ENCODE data around the gene NINJ2. TPM values are rescaled to one million over a fixed set of nuclear protein-coding genes. Genes with fewer than 3 reads are reported as not detected.

Gene NINJ2
- total RNA-seq, 1 donor from 2014 or later = not detected

GRCh38 chr12:550473-551260 is 112.6 kb downstream of the NINJ2 start:
- no peak for DNase-seq (ENCODE audit: extremely low spot score, unreplicated experiment)
- H3K27me3 Mint-ChIP-seq = peaks cover 3% of the 10 kb centered on the region
- H3K4me3 Mint-ChIP-seq = no peak overlapping the region
- TF ChIP-seq, protein P1, sequence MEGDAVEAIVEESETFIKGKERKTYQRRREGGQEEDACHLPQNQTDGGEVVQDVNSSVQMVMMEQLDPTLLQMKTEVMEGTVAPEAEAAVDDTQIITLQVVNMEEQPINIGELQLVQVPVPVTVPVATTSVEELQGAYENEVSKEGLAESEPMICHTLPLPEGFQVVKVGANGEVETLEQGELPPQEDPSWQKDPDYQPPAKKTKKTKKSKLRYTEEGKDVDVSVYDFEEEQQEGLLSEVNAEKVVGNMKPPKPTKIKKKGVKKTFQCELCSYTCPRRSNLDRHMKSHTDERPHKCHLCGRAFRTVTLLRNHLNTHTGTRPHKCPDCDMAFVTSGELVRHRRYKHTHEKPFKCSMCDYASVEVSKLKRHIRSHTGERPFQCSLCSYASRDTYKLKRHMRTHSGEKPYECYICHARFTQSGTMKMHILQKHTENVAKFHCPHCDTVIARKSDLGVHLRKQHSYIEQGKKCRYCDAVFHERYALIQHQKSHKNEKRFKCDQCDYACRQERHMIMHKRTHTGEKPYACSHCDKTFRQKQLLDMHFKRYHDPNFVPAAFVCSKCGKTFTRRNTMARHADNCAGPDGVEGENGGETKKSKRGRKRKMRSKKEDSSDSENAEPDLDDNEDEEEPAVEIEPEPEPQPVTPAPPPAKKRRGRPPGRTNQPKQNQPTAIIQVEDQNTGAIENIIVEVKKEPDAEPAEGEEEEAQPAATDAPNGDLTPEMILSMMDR (conservative IDR thresholded peaks at IDR 0.05) = no peak
- no peaks in the 10 kb centered on the region for H3K9me3 Mint-ChIP-seq
- H3K36me3 Mint-ChIP-seq = peaks cover 26% of the 10 kb centered on the region
- H3K27ac Mint-ChIP-seq = peak overlapping the region; percentile 7
- H3K4me1 Mint-ChIP-seq (ENCODE audit: unreplicated experiment) = peaks cover 5% of the 10 kb centered on the region

DNA sequence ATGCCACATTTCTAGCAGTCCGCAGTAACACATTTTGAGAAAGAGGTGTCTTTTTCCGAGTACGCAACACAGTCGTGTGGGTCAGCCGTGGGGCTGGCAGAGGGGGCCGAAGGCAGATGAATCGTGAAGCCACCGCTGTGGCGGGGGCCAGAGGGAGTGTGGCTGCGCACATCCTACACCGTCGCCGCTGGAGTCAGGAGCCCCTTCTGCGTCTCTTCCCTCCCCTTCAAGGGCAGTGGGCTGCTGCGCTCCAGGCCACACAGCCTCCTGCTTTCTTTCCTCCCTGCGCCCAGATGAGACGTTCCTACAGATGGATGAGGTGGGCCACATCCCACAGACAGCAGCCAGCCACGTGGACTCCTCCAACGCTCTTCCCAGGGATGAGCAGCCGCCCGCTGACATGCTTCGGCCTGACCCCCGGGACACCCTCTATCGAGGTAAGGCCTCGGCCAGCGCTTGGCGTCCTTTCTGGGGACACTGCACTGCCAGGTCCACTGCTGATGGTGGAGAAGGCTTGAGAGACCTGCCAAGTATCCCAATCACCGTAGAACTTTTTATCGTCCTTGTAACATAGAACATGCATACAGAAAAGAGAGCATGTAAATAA is 113.7 kb downstream of the NINJ2 start:
- DNase-seq (ENCODE audit: extremely low spot score, unreplicated experiment) = no peak
- Mint-ChIP-seq H3K27ac (no peak overlapping the region), H3K27me3 (peaks cover 11% of the 10 kb centered on the region), H3K9me3 (no peaks in the 10 kb centered on the region), H3K36me3 (peaks cover 23% of the 10 kb centered on the region), H3K4me1 (ENCODE audit: unreplicated experiment) (peaks cover 5% of the 10 kb centered on the region), H3K4me3 (no peak overlapping the region)
- TF ChIP-seq, protein P1 (conservative IDR thresholded peaks at IDR 0.05) = no peak

DNA sequence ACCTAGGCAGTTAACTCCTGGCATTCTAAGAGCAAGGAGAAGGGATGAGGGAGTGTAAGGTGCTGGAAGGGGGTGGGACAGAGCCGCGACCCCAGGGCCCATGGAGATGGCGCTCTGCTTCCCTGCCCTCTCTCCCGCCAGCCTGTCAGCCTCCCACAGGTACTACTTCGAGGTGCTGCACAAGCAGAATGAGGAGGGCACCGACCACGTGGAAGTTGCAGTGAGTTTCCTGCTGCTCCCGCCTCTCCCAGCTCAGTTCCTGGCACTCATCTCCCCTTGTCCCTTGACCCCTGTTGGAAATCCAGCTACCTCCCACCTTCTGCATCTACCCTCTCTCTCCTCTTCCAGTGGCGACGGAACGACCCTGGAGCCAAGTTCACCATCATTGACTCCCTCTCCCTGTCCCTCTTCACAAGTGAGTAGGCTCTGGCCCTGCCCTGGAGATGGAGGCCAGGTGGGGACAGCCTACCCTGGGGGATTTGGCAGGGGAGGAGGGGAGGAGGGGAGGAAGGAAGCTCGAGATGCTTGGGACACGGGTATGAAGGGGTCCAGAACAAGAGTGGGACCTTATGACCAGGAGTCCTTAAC is 115.3 kb downstream of the NINJ2 start:
- no peak overlapping the region for H3K4me3 Mint-ChIP-seq
- H3K27ac Mint-ChIP-seq = peak overlapping the region; percentile 7
- TF ChIP-seq, protein P1 (conservative IDR thresholded peaks at IDR 0.05) = no peak
- no peaks in the 10 kb centered on the region for H3K9me3 Mint-ChIP-seq
- H3K4me1 Mint-ChIP-seq (ENCODE audit: unreplicated experiment) = peaks cover 6% of the 10 kb centered on the region
- H3K27me3 Mint-ChIP-seq = peaks cover 13% of the 10 kb centered on the region
- DNase-seq (ENCODE audit: extremely low spot score, unreplicated experiment) = no peak
- peaks cover 23% of the 10 kb centered on the region for H3K36me3 Mint-ChIP-seq

DNA sequence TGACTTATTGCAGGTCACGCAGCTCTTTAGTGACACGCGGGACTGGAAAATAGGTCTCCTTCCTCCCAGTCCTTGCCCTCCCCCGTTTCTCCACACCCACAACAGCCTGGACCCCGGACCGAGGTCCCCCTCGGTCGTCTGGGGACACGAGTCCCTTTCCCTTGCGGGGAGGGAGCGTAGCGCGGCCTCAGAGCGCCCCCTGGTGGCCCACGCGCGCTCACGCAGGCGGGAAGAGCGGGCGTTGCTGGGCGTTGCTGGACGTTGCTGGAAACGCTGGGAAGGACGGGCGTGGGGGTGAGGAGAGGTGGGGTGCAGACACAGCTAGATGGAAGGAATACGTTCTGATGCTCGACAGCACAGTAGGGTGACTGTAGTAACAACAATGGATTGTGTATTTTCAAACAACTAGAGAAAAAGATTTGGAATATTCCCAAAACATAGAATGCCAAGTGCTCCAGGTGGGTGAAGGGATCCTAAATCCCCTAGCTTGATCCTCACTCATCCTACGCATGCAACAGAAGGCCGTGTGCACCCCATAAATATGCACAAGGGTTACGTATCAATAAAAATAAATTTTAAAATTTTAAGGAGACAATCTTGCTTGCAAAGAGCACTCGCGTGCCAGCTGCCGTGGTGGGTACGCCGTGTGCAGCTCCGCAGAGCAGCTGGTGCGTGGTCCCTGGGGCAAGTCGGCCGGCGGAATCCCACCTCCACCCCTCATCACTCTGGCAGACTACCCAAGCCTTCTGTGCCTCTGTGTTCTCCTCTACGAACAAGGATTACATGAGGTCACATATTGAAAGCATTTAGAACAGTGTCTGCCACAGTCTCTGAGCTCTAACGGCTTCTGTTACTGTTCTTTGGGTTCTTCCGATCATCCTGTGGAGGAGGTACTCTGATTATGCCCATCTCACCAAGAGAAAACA is 116.1 kb downstream of the NINJ2 start:
- H3K9me3 Mint-ChIP-seq = no peaks in the 10 kb centered on the region
- H3K4me3 Mint-ChIP-seq = no peak overlapping the region
- DNase-seq (ENCODE audit: extremely low spot score, unreplicated experiment) = peak; percentile 86
- H3K36me3 Mint-ChIP-seq = peaks cover 20% of the 10 kb centered on the region
- H3K27me3 Mint-ChIP-seq = peaks cover 13% of the 10 kb centered on the region
- H3K27ac Mint-ChIP-seq = peak overlapping the region; percentile 7
- TF ChIP-seq, protein P1 (conservative IDR thresholded peaks at IDR 0.05) = peak; percentile 100
- H3K4me1 Mint-ChIP-seq (ENCODE audit: unreplicated experiment) = peaks cover 9% of the 10 kb centered on the region

DNA sequence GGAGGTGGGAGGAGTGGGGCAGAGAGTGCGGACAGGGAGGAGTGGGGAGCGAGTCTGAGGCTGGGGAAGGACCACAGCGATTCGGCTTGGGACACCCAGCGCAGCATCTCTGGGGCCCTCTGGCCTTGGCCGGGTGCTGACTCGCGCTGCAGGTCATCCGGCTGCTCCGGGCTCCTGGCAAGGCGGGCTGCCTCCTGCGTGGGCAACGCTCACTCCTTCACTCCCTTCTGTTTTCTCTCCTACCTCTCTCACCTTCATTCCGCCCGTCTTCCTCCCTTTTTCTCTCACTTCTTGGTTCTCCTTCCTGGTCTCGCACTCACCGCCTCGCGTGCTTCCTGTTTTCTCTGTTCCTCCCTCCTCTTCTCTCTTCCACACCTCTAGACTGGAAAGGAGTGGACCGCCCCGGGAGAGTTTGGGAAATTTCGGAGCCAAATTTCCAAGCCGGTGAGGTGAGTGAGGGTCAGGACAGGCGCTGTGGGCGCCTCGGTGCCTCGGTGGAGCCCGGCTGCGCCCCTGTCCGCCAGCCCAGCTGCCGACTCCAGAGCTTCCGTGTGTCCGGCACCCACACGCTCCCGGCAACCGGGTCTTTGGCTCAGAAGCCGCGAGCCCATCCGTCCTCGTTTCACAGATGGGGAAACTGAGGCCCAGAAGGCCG is 116.9 kb downstream of the NINJ2 start:
- Mint-ChIP-seq H3K9me3 (no peaks in the 10 kb centered on the region), H3K27ac (no peak overlapping the region), H3K36me3 (peaks cover 17% of the 10 kb centered on the region), H3K4me1 (ENCODE audit: unreplicated experiment) (peaks cover 13% of the 10 kb centered on the region), H3K27me3 (peaks cover 11% of the 10 kb centered on the region), H3K4me3 (no peak overlapping the region)
- DNase-seq (ENCODE audit: extremely low spot score, unreplicated experiment) = no peak
- TF ChIP-seq, protein P1 (conservative IDR thresholded peaks at IDR 0.05) = no peak
